Central memory CD4-positive, alpha-beta T cell (primary cell): Measurements from ENCODE around the gene PARK7.

Source experiments
- DNase-seq: peaks from one replicate; pipeline ENCODE4 v3.0.0; 2022

The PARK7 gene

DNA sequence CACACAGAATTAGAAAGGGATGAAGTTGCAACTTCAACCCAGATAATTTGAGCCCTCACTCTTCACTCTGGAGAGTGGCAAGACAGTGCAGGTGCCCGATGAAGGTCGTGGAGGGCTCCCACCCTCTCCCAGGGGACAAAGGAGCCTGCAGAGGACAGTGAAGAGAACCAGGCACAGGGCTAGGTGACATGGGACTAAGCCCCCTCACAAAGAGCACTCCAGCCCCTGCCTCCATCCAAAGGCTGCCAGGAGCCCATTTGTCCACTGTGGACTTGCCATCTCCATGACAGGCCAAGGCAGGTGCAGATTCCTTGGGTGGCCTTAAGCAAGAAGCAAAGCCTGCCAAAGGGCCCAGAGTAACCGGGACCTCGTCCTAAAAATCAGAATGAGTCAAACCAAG lies 49.5 kb downstream of the PARK7 start:
- no peak for DNase-seq

- DNase-seq, result no peak
These were observed 50.7 kb downstream of the PARK7 start for GRCh38 chr1:8011923-8012858.

DNA sequence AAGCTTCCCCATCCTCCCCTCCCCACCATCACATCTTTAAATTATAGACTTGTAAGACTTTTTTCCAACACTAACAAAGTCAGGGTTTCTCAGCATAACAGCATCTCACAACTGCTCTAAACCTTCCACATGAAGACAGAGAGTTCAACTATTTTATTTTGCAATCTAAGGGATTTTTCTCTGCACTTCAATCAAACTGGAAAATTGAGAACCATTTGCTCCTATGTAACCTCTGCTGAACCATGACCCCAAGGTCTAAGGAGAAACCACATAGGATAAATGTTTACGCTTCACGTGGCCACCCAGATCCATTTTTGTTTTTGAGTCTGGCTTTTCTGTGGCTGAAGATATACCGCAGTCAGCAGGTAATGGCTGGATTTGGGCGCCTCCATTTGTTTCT lies 51.4 kb downstream of the PARK7 start:
- no peak for DNase-seq

DNA sequence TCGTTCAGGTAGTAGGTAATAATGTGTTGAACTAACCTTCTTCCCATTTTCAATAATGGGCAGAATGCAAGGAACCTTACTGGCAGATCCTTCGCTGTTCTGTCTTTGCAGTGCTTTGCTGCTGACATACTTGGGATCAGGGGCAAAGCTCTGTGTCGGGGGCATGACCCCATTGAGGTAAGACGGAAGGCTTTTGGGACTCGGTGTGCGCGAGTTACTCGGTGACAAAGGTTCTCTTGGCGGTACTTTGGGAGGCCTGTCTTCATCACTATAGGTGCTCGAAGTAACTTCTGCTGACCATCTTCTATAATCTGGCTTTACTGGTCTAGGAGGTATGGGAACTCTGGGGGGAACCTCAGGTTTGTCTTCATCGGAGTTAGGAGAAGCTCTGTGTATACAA lies 51.9 kb downstream of the PARK7 start:
- no peak for DNase-seq

DNA sequence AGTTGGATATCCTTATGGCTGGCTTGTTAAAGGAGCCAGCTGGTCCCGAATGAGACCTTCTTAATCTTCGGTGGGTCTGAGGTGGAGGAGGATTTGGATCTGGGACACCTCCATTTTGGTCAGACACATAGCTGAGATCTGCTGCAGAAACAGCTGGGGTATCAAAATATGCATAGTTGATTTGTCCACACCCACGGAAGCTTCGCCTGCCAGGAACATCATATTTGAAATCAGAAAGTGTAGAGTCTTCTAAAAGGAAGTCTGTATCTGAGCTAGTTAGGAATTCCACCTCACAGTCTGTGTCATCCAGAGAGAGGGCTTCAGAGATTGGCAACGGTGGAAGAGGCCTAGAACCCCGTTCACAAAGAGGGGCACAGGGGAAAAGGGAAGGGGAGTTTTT lies 52.3 kb downstream of the PARK7 start:
- no peak for DNase-seq

DNA sequence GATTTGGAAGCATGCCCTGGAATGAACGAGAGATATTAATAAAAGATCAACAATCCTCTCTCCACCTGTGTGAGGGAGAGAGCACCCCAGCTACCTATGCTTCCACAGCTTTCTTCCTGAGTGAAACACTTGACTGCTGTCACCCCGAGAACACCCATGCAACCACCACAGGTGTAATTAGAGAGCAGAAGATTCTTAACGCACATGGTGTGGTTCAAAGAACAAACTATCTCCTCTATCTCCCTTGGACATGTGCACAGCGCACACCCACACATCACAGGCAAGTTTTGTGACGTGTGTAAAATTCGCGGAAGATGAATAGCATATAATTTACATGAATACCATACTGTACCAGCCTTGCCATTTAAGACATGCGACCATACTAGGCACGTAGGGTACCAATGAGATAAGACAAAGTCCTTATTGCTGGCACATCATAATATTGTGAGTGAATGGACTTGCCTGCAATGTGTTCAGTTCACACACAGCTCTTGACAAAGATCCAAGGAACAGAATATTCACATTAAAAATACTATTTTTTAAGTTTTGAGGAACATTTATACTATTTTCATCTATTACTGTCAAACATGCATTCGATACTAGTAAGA lies 53.0 kb downstream of the PARK7 start:
- no peak for DNase-seq

- peak; percentile 41 for DNase-seq
These were observed 53.7 kb downstream of the PARK7 start for GRCh38 chr1:8015036-8015808.

DNA sequence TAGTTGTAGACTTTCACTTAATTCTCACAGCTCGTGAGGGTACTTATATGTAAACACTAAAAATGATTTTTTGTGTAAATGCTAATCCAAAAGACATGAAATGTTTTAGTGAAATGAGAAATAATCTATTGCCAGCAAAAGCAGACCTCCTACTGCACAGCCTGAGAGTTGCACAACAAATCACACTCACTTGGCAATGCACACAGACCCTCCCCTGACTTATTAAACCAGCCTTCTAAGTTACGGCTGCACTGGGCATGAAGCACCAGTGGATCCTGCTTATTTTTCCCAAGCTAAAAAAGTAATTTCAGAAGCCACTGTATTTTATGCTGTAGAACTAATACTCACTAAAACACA lies 54.3 kb downstream of the PARK7 start:
- no peak for DNase-seq

GRCh38 chr1:8016210-8016894 lies 54.8 kb downstream of the PARK7 start:
- no peak for DNase-seq

GRCh38 chr1:8016895-8017241 lies 55.4 kb downstream of the PARK7 start:
- no peak for DNase-seq

DNA sequence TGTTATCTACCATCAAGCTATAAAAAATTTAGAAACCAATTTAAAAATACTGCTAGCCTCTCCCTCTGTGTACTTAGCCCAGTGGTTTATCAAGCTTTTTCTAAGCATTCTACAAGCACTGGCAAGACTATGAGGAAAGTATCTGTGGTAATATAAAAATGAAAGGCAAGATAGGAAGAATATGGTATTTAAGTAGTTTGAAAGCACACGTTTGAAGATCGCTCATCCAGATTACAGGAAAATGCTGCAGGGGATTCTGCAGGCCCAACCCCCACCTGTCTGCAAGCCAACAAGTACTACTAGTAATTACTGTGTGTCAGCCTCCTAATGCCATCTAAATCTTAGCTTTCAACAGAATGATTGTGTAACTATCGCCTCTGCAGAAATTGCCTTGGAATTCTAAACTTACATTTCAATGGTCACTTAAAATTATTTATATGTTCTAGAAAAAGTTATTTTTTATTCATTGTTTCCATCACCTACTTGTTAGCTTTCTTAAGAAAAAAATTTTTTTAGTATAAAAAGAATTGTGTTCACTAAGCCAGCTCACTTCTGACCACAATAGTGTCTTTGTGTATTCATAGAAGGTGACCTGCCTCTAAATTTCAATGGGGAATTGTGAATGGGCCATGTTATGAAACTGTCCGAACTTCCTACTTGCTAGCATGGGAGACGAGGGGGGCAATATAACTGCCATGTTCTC lies 56.1 kb downstream of the PARK7 start:
- DNase-seq, result no peak

- no peak for DNase-seq
These were observed 57.1 kb downstream of the PARK7 start for GRCh38 chr1:8018492-8019228.

- no peak for DNase-seq
These were observed 57.7 kb downstream of the PARK7 start for GRCh38 chr1:8019229-8019620.

GRCh38 chr1:8020032-8020431 lies 58.5 kb downstream of the PARK7 start:
- DNase-seq, result no peak

GRCh38 chr1:8021676-8022266 lies 60.3 kb downstream of the PARK7 start:
- DNase-seq, result no peak

DNA sequence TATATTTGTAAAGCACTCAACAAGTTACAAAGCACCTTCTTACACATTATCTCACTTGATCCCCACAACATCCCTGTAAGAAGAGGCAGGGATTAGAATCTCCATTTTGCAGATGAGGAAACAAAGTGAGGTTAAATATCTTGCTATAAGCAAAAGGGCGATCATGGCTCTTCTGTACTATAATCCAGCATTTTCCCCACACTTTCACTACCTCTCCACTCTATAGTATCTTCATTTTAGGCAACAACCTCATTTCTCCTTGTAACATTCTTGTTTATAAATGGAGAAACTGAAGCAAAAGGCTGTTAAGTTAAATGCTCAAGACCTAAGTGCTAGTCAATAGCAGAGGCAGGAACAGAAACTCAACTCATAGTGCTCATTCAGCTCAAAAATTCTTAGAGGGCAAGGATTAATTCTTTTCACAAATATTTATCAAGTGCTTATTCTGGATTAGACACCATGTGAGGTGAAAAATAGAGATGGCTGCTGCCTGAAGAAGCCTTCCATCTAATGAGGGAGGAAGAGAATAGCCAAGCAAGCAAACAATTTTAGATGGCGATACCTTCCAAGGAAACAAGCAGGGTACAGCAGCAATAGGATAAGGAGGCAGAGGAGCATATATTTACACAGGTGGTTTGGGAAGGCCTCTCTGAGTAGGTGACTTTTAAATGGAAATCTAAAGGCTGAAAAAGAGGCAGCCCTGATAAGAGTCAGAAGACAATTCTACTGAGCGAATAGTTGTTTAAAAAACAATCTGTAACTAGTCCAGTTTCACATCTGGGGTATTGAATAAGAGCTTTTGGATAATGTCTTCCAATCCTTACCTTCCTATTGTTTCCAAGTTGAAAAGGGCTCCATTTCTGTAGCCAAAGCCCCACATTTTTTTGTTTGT lies 61.1 kb downstream of the PARK7 start:
- DNase-seq, result no peak

- no peak for DNase-seq
These were observed 61.9 kb downstream of the PARK7 start for GRCh38 chr1:8023287-8023994.

GRCh38 chr1:8023995-8024313 lies 62.4 kb downstream of the PARK7 start:
- DNase-seq, result no peak

DNA sequence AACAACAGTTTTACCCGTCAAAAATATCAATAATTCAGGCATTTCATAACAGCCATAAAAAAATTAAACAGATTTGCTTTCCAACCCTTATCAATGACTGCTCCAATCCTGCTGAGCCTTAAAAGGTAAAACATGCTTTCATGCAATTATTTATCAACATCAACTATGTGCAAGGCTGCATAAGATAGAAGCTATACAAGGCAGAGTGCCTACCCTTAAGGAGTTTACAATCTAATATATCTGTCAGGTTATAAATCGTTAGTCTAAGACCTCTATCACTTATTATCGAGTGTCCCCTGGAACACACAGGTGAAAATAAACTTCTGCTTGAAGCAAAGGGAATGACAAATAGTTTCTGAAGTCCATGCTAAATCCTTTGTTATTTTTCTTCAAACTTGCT lies 62.8 kb downstream of the PARK7 start:
- DNase-seq, result no peak
